NCI-H2081 (cell line): ENCODE data around the gene ASPSCR1.
"Not testable (repeated sequence)": the region's sequence is repeated elsewhere in the genome, so short reads cannot be mapped to it uniquely, and the experiment has no call there.

Experiments
- DNase-seq, 2 experiments: peaks; one replicate each; lab custom pipeline; 2025; lab: John Stamatoyannopoulos, UW

ASPSCR1 gene

DNA sequence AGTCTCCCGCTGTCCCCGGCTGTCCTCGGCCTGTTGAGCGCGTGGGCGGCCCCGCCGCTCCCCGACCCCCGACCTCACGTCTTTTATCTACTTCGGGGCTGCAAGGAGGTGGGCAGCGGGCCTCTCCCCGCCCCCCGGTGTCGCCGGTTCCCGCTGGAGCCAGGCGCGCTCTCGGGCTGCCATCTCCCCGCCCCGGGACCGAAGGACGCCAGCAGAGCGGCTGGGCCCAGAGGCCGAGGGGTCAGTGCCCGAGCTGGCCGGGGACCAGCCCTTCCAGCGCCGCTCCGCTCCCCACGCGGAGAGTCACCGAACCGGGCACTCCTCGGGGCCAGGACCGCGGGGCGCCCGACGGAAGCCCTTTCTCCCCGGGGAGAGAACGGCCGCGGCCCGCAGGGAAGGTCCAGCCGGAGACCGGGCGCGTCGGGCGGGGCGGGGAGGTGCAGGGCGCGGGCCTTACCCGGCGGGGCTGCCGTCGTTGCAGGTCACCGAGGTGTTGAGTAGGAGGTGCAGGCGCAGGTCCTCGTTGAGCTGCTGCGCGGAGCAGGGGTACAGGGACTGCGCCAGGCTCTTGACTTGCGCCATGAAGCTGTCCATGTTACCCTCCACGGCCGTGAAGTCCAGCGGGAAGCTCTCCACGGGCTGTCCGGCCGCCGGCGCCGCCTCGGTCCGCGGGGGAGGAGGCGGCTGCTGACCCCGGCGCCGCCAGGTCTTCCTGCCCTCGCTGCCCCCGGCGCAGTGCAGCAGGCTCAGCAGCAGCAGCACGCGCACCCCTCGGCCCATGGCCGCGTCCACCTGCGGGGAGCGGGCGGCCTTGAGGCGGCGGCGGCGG, 17.1 kb upstream of the ASPSCR1 start:
- DNase-seq = no peak

DNA sequence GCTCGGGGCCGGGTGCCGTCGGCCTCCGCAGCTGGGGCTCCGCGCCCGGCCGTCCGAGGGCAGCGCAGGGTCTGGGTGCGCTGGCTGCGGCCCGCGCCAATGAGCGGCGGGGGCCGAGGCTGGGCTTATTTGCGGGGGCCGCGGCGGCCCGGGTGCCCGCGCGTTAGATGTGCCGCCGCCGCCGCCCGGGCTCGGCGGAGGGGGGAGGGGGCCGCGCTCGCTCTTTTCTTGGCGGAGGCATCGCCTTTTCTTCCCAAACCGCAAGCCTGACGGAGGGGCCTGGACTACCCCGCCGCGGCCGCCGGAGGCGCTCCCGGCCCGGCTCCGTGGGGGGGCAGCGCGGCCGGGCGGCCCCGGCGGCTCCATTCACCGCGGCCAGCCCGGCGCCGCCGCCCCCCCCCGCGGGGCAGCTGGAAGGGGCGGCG, 16.3 kb upstream of the ASPSCR1 start, which contains the start of gene NOTUM:
TSS of gene NOTUM (minus strand) at position 101 of the 425 bp plus-strand sequence. CDS start 278 bp downstream, outside the sequence.
- DNase-seq = peak in 1 of 2 experiments; percentile 28

DNA sequence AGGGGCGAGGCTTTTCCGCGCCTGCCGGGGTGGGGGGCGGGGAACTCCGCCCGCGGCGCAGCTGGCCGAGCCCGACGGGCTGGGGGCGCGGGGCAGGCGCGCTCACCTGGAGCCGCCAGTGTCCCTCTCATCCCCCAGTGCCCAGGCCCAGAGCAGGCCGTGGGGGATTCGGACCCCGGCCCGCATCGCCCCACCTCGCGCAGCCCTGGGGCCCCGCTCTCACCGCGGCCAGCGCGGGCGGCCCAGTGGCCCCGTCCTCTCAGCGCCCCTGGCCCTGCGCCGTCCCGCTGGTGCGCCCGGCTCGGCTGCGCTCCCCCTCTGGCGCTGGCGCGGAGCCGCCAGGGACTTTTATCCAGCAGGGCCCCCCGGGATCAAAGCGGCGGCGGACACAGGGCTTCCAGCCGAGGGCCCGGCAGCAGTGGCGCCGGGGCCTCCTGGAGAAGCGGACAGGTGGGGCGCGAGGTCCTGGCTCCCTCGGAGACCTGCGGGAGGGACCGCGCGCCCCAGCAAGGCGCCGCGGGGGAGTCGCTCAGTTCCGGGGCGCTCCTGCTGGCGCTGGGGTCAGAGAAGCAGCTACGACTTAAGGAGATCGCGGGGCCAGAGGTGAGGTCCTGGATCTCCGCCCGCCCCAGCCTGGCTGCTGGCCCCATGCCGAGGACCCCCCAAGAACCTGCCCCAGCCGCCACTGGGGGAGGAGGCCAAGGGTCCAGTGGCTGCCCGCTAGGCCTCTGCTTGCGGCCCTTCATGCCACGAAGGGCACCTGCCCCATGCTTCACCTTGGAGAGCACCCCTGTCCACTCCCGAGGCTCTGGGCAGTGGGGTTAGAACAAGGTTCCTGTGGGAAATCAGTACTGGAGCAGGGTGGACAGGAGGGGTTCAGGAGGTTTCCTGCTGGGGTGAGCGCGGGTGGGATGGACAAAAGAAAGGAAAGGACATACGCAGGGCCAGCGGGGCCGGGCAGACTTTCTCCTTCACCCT, 15.6 kb upstream of the ASPSCR1 start:
- no peak for DNase-seq

DNA sequence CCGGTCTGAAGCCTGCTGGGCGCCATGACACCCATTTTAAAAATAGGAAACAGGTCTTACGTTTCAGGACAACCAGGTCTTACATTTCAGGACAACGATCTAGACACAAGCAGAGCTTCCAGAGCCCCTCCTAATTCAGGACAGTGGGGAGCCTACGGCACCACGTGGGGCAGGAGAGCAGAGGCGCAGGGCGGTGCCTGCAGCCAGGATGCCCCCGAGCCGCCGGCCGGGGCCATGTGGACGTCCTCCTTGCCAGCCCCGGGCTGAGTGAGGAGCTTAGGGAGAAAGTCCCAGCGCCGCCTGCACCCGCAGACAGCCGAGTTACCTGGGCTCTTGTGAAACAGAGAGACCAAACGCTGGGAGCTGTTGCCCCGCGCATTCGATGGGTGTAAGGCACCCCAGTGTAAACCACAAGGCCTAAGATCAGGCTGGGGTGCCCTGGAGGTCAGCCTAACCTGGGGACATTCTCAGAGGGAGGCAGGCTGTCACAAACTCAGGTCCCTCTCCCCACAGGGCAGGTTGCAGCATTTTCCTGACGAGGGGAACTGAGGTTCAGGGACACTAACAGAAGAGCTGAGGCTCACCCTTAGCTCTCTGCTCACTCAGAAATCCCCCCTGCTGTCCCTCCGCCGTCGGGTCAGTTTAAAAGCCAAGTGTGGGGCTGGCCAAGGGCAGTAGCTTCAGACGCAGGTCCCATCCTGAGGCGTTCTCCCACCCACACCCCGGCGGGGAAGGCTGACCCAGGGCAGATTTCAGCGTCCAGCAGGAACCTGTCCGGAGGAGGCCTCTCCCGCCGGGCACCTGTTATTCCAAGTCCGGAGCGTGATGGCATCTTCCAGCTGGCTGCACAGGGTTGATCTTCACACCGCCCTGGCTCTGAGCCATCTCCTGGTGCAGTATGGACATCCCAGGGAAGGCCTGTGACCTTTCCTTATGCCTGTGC, 14.7 kb upstream of the ASPSCR1 start:
- DNase-seq = no peak

DNA sequence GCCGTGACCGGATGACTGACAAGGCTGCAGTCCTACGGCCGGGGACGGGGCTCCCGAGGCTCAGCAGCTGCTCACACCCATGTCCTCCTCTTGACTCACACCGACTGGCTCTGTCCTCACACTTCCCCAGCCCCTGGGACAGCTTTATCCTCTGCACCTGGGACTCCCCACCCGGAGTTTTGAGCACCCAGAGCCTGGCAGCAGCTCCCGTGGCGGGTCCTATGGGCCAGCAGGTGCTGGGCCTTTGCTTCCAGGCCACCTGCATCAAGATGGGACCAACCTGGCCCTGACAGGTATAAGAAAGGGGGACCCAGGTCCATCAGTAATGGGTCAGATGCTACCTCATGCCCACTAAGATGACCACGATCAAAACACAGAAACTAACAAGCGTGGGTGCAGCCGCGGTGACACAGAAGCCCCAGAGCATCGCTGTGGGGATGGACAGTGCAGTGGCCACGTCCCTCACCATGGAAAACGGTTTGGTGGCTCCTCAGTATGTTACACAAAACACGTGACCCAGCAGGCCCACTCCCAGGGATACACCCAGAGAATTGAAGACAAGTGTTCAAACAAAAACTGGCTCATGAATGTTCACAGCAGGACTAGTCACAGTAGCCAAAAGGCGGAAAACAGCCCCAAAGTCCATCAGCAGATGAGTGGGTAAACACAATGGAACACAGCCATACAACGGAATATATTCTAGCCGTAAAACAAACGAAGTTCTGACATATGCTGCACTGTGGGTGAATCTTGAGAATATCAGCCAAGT, 13.2 kb upstream of the ASPSCR1 start:
- DNase-seq = no peak

DNA sequence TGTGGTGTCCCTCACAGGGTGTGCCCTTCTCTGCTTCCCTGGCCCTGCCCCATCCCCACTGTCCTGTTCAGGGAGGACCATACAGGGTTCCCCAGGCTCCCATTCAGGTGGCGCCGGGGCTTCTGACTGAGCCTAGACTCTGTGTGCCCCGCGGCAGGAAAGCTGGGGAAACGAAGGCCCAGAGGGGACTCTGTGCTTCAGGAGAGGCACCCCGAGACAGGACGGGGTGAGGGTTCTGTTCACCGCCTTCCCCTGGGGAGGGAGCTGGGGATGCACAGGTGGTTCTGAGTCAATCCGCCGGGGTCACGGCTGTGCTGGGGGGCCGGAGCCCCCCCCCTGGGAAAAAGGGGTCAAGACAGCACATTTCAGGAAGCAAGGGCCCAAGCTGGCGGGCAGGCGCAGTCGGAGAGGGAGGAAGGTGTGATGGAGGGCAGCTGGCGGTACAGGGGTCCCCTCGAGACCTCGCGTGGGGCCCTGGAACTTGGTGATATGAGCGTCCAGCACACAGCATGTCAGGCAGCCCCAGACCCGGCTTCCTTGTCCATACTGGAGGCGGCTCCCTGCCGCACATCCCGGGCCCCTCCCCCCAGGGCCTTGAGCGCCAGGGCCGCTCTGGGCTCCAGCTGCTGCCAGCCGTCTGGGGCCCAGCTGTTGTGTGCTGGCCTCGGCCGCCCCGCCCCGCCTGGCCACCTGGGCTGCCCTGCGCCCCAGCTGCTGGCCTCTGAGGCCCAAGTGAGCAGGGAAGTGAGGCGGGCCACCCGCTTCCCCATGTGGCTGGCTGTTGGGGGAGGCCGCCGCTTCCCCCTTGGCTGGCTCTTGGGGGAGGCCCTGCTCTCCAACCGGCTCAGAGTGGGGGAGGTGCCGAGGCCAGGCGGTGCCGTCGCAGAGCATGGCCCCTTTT, 10.8 kb upstream of the ASPSCR1 start:
- no peak for DNase-seq

DNA sequence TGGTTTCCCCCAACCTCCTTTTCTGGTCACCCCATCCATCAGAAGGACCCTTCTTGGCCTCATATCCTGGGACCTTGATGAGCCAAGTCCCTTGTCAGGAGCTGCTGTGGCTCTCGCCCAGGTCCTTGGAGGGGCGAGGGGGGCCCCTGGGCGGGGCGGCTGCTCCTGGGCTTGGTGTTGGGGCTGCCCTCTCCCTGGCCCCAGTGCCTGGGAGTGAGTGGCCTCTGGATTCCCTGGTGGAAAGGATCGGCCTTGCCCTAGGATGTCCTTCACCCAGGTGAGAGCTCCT, 10.2 kb upstream of the ASPSCR1 start:
- DNase-seq = no peak

DNA sequence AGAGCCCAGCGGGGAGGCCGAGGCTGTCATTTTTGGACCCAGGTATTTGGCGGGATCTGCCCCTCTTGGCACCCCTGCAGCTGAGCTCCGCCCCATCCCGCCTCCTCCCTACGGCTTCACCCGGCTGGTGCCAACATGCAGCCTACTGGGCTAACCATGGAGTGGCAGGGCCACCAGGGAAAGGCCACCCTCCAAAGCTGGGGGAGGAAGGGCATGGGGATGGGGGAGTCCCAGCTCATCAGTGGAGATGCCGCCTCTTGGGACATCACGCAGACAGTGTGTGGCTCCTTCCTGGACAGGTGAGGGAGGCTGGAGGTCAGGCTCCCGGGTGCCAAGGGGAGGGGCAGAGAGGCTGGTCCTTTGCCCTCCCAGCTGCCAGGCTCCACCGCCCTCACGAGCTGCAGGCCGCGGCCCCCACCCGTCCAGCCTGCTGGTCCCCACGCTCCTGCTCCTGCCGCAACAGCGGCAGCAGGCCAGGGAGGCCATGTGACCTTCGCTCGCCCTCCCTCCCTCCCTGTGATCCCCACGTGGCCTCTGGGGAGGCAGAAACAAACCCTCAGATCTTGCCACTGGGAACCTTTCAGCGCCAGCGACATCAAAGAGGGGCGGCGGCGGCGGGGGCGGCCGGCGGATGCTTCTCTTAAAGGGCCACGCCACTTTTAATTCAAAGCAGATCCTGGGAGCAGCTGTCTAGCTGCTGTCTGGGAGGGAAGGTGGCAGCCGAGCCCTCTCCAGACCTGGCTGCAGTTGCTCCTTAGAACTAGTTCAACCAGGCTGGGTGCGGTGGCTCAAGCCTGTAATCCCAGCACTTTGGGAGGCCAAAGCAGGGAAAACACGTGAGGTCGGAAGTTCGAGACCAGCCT, 9.7 kb upstream of the ASPSCR1 start:
- no peak for DNase-seq

DNA sequence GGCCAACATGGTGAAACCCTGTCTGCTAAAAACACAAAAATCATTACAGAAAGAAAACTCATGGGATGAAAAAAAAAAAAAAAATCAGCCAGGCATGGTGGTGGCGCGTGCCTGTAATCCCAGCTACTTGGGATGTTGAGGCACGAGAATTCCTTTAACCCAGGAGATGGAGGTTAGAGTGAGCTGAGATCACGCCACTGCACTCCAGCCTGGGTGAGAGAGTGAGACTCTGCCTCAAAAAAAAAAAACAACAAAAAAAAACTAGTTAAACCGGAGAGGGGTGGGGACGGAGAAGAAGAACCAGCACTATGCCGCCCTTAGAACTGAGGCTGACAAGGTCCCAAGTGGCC, 9.1 kb upstream of the ASPSCR1 start:
- DNase-seq = no peak

DNA sequence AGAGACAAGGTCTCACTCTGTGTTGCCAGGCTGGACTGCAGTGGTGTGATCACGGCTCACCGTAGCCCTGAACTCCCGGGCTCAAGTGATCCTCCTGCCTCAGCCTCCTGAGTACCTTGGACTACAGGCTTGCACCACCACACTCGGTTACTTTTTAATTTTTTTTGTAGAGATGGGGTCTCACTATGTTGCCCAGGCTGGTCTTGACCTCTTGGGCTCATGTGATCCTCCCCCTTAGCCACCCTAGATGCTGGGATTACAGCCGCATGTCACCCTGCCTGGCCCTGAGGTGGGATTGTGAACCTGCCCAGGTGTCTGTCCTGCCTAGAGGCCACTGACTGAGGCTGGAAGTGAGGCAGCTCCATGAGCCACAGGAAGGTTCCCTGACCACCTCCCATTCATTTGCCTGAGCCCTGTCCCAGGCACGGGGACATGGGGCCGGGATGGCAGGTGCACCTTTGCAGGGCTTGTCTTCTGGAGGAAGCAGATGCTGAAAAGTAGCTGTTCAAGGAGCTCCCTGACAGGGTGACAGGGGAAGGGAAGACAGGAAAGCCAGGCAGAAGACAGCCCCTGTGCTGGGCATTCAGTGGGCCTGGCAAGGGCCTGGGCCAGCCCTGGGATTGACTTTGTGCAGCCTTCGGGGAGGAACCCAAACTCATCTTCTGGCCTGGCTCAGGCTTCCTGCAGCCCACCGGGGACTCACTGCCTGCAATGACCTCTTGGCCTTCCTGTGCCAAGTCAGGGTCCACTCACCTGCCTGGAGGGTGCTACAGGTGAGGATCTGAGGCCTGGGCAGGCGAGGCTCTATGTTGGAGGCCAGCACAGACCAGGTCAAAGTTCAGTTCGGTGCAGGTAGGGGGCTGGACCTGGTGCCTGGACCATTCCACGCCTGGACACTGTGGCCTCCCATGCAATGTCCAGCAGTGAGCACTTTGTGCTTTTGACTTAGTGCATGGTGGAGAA, 8.3 kb upstream of the ASPSCR1 start:
- no peak for DNase-seq

DNA sequence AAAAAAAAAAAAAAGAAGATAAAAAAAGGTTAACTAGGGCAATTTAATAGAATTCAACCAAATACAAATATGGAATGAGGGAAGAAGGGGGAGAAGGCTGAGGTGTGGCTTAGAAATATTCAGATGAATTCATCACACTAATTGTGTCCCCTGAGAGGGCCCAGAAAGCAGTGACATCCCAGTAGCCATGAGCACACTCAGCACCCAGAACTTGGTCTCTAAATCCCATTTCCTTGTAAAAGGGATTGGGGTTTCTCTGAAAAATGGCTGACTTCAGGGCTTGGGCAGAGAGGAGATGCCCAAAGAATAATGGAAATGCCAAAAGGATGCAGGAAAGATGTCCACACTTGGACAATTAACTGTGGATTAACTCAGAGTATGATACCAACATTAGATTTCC, 4.0 kb upstream of the ASPSCR1 start:
- no peak for DNase-seq

DNA sequence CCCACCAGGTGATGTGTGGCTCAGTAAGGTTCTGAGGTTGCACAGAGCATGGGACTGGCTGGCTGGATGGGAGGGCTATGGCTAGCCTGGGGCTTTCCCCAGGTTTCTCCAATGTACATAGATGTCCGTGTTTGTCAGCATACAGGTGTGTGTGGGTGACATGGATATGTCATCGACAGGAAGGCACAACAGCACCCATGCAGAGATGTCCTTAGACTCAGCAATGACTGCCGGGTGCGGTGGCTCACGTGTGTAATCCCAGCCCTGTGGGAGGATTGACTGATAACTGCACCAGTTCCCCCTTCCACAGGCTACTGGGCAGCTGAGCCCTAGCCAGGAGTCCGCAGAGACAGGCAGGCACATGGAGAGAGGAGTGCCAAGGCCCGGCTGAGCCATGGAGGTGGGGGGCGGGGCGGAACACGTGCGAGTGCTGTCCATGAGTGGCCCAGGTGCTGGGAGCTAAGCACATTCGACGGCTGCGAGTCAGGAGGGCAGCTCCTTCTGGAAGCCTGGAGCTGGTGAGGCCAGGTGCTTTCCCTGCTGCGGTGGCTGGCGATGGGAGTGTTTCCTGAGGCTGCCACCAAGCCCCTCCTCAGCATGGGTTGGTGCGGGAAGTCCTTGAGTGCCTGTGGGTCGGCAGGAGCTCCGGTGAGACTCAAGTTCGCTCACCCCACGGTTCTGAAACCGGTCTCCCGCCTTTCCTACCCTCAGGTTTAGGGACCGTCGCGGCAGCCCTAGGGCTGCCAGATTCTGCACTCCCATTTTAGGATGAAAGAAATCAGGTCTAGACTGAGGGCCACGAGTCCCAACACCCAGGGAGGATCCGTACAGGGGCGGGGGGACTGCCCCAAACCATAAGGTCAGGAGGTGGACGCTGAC, 858 bp upstream of the ASPSCR1 start:
- DNase-seq = peak in 1 of 2 experiments; percentile 64

DNA sequence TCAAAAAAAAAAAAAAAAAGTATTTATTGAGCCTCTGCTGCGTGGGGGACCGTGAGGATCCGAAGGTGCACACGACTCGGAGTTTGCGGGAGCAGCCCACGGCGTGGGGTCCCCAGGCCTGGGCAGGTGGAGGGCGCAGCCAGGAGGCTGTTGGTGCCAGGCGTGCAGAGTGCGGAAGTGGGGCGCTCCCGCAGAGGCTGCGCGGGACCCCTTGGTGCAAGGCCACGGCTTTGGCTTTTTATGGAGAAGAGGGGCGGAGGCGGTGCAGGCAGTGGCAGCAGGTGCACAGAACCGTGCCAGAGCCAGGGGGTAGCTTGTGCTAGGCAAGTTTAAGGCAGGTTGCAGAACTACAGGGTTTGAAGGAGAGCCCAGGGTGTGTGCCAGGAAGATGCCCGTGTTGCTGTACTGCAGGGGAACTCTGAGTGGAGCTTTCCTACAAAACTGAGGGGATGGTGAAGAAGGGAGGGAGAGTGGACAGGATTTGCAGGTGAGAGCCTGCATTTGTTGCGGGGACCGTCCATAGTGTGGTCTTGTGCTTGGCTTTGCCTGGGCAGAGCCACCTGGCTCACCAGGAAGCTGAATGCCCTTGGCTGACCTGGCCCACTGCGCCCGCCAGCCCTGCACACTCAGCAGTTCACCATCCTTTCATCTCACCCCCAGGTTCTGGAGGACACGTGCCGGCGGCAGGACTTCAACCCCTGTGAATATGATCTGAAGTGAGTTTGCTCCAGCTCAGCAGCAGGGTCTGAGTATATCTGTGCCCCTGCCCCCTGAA, 1.3 kb downstream of the ASPSCR1 start:
- peak in 1 of 2 experiments; percentile 33 for DNase-seq

DNA sequence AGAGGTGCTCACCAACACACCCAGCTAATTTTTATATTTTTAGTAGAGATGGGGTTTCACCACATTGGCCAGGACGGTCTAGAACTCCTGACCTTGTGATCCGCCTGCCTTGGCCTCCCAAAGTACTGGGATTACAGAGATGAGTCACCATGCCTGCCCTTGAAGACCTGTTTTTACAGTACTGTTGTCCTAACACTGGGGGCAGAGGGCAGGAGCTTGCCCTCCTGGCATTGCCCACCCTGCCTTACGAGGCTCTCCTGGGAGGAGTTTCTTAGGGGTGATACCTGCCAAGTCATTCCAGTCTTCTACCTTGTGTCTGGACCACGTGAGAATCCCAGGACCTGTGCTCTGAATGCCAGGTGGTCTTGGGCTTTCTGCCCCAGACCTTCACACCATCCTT, 2.7 kb downstream of the ASPSCR1 start:
- DNase-seq = no peak

DNA sequence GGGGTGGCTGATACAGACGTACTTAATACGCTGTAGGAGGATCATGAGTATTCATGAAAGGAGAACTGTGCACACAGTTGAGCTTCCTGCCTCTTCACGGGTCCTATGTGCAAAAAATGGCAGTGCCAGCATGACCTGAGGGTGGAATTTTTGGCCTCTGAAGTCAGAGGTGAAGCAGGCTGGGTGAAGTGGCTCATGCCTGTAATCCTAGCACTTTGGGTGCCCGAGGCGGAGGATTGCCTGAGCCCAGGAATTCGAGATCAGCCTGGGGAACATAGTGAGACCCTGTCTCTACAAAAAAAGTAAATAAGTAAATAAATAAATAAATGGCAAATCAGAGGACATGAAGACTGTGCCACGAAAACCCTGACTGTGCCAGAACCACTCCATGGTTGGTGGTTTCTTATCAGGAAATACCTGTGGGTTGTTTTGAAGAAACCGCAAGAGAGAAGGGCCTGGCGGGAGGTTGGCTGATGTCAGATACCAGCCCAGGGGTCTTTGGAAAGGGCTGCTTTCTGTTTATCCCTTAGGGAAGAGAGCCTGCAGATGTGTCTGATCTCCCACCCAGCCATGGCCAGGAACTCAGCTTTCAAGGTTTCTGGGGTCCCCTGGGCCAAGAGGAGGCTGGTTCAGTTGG, 3.4 kb downstream of the ASPSCR1 start:
- DNase-seq = no peak

DNA sequence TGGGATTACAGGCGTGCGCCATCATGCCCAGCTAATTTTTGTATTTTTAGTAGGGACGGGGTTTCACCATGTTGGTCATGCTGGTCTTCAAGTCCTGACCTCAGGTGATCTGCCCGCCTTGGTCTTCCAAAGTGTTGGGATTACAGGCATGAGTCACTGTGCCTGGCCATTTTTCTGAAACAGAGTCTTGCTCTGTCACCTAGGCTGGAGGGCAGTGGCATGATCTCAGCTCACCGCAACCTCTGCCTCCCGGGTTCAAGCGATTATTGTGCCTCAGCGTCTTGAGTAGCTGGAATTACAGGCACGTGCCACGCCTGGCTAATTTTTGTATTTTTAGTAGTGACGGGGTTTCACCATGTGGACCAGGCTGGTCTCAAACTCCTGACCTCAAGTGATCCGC, 4.1 kb downstream of the ASPSCR1 start:
- DNase-seq = not testable (repeated sequence)
